ENCODE results near the gene ZNF625.
"Not testable (repeated sequence)": the region's sequence is repeated elsewhere in the genome, so short reads cannot be mapped to it uniquely, and the experiment has no call there.

The ZNF625 gene

DNA sequence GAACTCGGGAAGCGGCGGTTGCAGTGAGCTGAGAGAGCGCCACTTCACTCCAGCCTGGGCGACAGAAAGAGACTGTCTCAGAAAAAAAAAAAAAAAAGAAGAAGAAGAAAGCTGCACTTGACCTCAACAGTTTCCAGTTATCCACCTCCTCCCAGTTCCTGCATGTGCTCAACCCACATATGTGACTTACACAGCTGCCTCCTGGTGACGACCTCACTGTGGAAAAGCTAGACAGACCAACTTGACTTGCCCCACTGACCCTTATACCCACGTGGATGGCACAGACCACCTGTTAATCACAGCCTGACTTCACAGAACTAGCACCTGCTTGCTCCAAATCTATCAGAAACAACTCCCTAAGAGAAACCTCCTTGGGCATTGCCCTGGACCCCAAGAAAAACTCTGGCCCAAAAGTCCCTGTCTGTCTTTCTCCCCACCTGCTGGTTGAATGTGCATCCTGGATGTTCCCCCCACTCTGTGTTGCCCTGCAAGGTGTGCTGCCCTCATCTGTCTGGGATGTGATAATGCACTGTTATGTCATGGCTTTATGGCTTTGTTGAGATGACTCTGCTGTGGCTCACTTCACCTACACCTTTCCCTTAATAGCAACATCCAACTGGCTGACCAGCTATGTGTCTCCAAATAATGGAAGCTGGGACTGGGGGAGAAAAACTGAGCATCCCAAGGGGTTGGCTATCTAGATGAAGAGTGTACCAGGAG, 19.2 kb downstream of the ZNF625 start:
- DNase-seq: no peak

DNA sequence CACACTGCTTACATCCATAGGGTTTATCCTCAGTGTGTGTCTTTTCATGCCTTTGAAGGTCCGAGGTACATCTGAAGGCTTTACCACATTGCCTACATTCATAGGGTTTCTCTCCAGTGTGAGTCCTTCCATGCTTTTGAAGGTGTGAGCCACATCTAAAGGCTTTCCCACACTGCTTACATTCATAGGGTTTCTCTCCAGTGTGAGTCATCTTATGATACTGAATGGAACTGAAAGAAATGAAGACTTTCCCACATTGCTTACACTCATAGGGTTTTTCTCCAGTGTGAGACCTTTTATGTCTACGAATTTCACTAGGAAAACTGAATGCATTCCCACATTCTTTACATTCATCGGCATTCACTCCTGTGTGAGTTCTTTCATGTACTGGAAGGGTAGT, 23.5 kb downstream of the ZNF625 start:
- no peak for DNase-seq

DNA sequence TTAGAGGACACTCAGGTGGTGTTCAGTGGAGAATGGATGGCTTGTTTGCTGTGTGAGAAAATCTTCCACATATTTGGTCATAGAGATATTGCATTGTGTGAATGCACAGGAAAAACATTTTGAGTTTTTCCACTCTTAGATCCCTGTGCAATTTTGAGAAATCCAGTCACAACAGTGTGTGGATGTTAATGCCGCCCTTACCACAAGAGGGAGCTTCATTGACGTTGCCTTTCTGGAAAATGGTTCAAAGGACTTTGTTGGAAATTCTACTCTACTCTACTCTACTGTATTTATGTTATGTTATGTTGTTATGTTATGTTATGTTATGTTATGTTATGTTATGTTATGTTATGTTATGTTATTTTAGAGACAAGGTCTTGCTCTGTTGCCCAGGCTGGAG, 29.8 kb downstream of the ZNF625 start:
- no peak for DNase-seq

DNA sequence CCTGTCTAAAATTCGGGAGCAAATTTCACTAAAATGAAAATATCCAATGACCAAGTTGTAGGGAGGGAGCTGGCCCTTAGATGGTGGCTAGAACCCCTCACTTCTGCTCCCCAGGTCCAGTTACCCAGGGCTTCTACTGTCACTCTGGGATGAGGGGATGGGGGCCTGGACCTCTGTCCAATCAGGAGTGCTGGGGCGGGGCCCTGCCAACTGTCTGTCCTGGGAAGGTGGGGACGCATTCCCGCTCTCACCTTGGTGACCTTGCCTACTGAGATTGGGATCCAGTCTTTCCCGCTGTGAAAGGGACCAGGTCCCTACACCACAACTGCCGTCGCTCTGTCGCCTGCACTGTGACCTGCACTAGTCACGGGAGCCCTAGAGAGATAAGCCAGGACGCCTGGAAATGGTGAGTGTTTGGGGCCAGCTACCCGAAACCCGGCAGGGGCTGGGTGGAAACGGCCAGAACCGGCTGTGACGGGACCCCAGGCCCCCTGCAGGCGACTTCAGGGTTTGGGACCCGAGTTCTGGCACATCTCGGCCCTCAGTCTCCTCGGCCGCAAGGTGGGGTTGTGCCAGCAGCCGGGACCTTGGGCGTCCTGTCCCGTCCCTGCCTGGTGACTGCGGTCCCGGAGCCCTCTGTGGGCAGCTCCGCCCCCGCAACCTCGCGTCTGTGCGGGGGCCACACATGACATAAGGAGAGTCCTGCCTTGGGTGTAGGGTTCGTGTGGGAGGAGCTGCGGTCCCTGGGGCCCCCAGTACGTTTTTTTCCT, 39.1 kb downstream of the ZNF625 start:
- no peak for DNase-seq

DNA sequence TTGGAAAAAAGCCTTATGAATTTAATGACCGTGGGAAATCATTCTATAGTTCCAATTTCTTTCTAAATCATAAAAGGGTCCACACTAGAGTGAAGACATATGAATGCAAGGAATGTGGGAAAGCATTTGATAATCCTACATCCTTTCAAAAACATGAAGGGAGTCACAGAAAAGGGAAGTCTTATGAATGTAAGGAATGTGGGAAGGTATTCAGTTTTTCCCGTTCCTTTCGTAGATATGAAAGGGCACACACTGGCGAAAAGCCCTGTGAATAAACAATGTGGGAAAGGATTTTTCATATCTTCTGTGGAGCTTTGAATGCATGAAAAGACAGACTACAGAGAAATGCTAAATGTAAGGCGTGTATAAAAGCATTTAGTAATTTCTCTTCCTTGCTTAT, 43.4 kb downstream of the ZNF625 start:
- no peak for DNase-seq

DNA sequence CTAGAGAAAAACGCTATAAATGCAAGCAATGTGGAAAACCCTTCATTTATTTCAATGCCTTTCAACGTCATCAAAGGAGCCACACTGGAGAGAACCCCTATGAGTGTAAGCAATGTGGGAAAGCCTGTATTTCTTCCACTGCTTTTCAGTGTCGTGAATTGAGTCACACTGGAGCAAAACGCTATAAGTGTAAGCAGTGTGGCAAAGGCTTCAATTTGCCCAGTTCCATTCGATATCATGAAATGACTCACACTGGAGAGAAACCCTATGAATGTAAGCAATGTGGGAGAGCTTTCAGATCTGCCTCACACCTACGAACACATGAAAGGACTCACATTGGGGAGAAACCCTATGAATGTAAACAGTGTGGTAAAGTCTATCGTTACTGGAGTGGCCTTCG, 43.8 kb downstream of the ZNF625 start:
- no peak for DNase-seq

DNA sequence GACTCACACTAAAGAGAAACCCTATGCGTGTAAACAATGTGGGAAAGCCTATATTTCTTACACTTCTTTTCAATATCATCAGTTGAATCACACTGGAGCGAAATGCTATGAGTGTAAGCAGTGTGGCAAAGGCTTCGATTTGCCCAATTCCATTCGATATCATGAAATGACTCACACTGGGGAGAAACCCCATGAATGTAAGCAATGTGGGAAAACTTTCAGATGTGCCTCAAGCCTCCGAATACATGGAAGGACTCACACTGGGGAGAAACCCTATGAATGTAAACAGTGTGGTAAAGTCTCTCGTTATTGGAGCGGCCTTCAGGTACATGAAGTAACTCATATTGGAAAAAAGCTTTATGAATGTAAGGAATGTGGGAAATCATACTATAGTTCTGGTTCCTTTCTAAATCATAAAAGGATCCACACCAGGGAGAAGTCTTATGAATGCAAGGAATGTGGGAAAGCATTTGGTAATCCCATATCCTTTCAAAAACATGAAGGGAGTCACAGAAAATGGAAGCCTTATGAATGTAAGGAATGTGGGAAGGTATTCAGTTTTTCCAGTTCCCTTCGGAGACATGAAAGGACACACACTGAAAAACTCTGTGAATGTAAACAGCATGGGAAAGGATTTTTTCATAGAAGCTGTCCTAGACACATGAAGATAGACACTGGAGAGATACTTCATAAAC, 44.4 kb downstream of the ZNF625 start:
- DNase-seq: no peak

DNA sequence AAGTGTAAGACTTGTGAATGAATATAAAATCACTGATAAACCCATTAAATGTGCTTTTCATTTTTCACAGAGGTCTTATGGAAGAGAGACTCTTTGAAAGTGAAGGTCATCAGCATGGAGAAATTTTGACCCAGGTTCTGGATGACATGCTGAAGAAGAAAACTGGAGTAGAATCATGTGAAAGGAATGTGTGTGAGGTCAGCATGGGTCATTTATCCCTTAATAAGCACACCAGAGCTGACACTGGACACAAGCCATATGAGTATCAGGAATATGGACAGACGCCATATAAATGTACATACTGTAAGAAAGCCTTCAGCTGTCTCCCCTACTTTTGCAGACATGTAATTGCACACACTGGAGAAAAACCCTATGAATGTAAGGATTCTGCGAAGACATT, 45.4 kb downstream of the ZNF625 start:
- no peak for DNase-seq

DNA sequence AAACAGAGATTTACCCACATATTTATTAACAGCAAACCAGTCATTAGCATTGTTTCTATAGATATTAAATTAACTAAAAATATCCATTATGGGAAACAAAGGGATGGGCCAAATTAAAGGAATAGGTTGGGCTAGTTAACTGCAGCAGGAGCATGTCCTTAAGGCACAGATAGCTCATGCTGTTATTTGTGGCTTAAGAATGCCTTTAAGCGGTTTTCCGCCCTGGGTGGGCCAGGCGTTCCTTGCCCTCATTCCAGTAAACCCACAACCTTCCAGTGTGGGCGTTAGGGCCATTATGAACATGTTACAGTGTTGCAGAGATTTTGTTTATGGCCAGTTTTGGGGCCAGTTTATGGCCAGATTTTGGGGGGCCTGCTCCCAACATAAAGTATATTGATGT, 52.6 kb downstream of the ZNF625 start:
- not testable (repeated sequence) for DNase-seq

DNA sequence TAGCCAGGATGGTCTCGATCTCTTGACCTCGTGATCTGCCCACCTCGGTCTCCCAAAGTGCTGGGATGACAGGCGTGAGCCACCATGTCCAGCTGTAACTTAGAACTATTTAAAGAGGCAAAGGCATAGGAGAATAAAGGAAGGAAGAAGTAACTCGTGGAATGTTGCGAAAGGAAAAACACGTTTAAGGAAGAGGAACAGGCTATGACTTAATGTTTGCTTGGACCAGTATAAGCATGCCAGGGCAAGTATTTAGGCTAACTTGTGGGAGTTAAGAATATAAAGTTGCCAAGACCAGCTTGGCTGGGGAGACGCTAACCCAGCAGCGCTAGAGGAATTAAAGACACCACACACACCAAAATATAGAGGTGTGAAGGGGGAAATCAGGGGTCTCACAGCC, 58.5 kb downstream of the ZNF625 start:
- no peak for DNase-seq

DNA sequence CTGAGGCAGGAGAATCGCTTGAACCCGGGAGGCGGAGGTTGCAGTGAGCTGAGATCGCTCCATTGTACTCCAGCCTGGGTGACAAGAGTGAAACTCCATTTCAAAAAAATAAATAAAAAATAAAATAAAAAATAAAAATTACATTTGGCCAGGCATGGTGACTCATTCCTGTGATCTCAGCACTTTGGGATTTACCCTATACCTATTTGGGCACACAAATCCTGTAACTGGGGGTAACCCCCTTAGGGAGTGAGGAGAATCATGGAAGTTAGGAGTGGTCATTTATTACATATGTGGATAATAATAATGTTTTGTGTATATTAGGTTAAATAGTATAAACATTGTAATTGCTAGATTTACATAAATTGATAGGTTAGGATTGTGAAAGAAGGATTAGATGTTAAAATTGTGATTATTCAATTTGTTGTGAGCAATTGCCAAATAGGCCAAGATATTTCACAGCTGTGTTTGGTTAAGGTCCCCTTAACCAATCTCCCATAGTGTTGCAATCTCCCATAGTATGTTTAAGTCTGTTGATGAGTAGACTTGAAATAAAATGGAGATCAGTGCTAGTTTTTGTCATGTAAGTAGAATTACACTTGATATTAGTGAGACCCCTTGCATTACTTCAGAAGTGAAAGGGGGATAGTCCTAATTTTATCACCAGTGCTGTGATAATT, 61.3 kb downstream of the ZNF625 start:
- DNase-seq: no peak
